ENCODE measurements around the gene RS1. TPM values are rescaled to one million over a fixed set of nuclear protein-coding genes. Genes with fewer than 3 reads are reported as not detected.

Gene RS1
- total RNA-seq, 1 donor from 2014 or later: not detected

- no peak for DNase-seq (ENCODE audit: low spot score)
Observed at GRCh38 chrX:18668071-18668835, 3.7 kb downstream of the RS1 start.

GRCh38 chrX:18666614-18667013 lies 5.3 kb downstream of the RS1 start:
- no peak for DNase-seq (ENCODE audit: low spot score)

- DNase-seq (ENCODE audit: low spot score): no peak
Observed at GRCh38 chrX:18664947-18665346, 7.0 kb downstream of the RS1 start.

GRCh38 chrX:18661273-18661672 lies 10.6 kb downstream of the RS1 start:
- DNase-seq (ENCODE audit: low spot score): no peak

- DNase-seq (ENCODE audit: low spot score): no peak
Observed at GRCh38 chrX:18654875-18655836, 16.8 kb downstream of the RS1 start.

GRCh38 chrX:18652636-18653035 lies 19.3 kb downstream of the RS1 start:
- no peak for DNase-seq (ENCODE audit: low spot score)

- DNase-seq (ENCODE audit: low spot score): no peak
Observed at GRCh38 chrX:18650662-18651061, 21.2 kb downstream of the RS1 start.

GRCh38 chrX:18649498-18649951 lies 22.4 kb downstream of the RS1 start:
- DNase-seq (ENCODE audit: low spot score): no peak

- DNase-seq (ENCODE audit: low spot score): no peak
Observed at GRCh38 chrX:18647621-18648020, 24.3 kb downstream of the RS1 start.

GRCh38 chrX:18643853-18644252 lies 28.1 kb downstream of the RS1 start:
- DNase-seq (ENCODE audit: low spot score): no peak

- no peak for DNase-seq (ENCODE audit: low spot score)
Observed at GRCh38 chrX:18643243-18643642, 28.7 kb downstream of the RS1 start.

- DNase-seq (ENCODE audit: low spot score): no peak
Observed at GRCh38 chrX:18640686-18641085, 31.2 kb downstream of the RS1 start.

- no peak for DNase-seq (ENCODE audit: low spot score)
Observed at GRCh38 chrX:18639280-18639679, 32.6 kb downstream of the RS1 start.

GRCh38 chrX:18638398-18638797 lies 33.5 kb downstream of the RS1 start:
- DNase-seq (ENCODE audit: low spot score): no peak

- DNase-seq (ENCODE audit: low spot score): no peak
Observed at GRCh38 chrX:18630934-18631333, 41.0 kb downstream of the RS1 start.

GRCh38 chrX:18624599-18624998 lies 47.3 kb downstream of the RS1 start:
- DNase-seq (ENCODE audit: low spot score): no peak

- no peak for DNase-seq (ENCODE audit: low spot score)
Observed at GRCh38 chrX:18620349-18620748, 51.6 kb downstream of the RS1 start.

GRCh38 chrX:18619288-18619687 lies 52.6 kb downstream of the RS1 start:
- DNase-seq (ENCODE audit: low spot score): no peak

GRCh38 chrX:18617407-18617750 lies 54.5 kb downstream of the RS1 start:
- DNase-seq (ENCODE audit: low spot score): no peak

GRCh38 chrX:18616688-18617406 lies 55.1 kb downstream of the RS1 start:
- DNase-seq (ENCODE audit: low spot score): no peak

GRCh38 chrX:18613930-18614639 lies 57.8 kb downstream of the RS1 start:
- DNase-seq (ENCODE audit: low spot score): no peak
